Stomach (tissue), 9 donors: Measurements from ENCODE around the gene CCDC149. TPM values are rescaled to one million over a fixed set of nuclear protein-coding genes. Genes with fewer than 3 reads are reported as not detected.

Experiments
- DNase-seq, 2 donors: peaks; one replicate each; pipeline versions ENCODE4 v3.0.0 to v3.0.0-alpha.2; 2013 to 2019
- H3K27ac ChIP-seq, 5 donors: fragments of 200-600 bp in 4 of 5; sonication (generic) in 4 of 5; one replicate each; pipeline ENCODE4 v1.5.1; 2013 to 2019; ENCODE audit warnings: mild to moderate bottlenecking in 1 of 5, moderate library complexity in 1 of 5
- H3K27me3 ChIP-seq, 3 donors: fragments of 200-600 bp; sonication (generic); one replicate each; pipeline ENCODE4 v1.5.1; 2017 to 2019; ENCODE audit warnings: mixed run types in 1 of 3
- H3K36me3 ChIP-seq, 4 donors: fragments of 200-600 bp; sonication (generic); 1 replicate in 3 of 4; 2 replicates in 1 of 4; pipeline ENCODE4 v1.5.1; 2016 to 2019
- H3K4me1 ChIP-seq, 4 donors: fragments of 200-600 bp; sonication (generic); one replicate each; pipeline ENCODE4 v1.5.1; 2016 to 2019
- H3K4me3 ChIP-seq, 4 donors: fragments of 200-600 bp; sonication (generic) in 3 of 4; one replicate each; pipeline ENCODE4 v1.5.1; 2016 to 2019; ENCODE audit warnings: mild to moderate bottlenecking in 1 of 4
- H3K9me3 ChIP-seq, 4 donors: fragments of 200-600 bp; sonication (generic); one replicate each; pipeline ENCODE4 v1.5.1; 2016 to 2019
- EP300 ChIP-seq: sonication (generic); formaldehyde crosslinking; IDR thresholded peaks from one replicate; pipeline ENCODE4 v1.6.1; 2017; ENCODE audit warnings: antibody characterized with exemption
- POLR2A ChIP-seq, 4 donors: fragments of 450-650 bp; IDR thresholded peaks; one replicate each; pipeline ENCODE4 v1.6.1; 2016; ENCODE audit warnings: antibody characterized with exemption in 4 of 4, control low read depth in 2 of 4, mild to moderate bottlenecking in 1 of 4, moderate library complexity in 1 of 4
- POLR2AphosphoS5 ChIP-seq, 3 donors: sonication (generic); formaldehyde crosslinking; IDR thresholded peaks; one replicate each; pipeline ENCODE4 v1.6.1; 2016; ENCODE audit warnings: antibody characterized with exemption in 3 of 3
- WGBS, 5 donors: extraction: QIAGEN DNeasy Blood & Tissue Kit in 3 of 5; methylation state at CpG; one replicate each; pipeline versions ENCODE4 v1.1.5 to v1.1.7; 2013 to 2018; 5-methylcytosine and 5-hydroxymethylcytosine counted together
- intact Hi-C: fragments of 100-400 bp; cut with DNase I; formaldehyde crosslinking; loops from one replicate; pipeline ENCODE4 v1.15.1; 2023; ENCODE audit warnings: low total_unique reads
- polyA plus RNA-seq, 3 donors: library from polyadenylated mRNA; stranded (reverse); fragments of 200-250 nt; gene quantifications; one replicate each; pipeline ENCODE4 v1.2.3, GENCODE V29; 2013
- total RNA-seq, 5 donors: library from RNA; depleted of rRNA; stranded (reverse); fragments of >200 nt; gene quantifications; one replicate each; pipeline versions ENCODE4 v1.1.0 to v1.2.3, GENCODE V29; 2014 to 2016
- TF ChIP-seq, protein P1 (sequence below), 7 experiments: fragments of 450-650 bp in 4 of 7; fragments of 200-600 bp in 3 of 7; sonication (generic) in 3 of 7; IDR thresholded peaks; one replicate each; pipeline ENCODE4 v1.5.1; 2016 to 2019; ENCODE audit warnings: antibody characterized with exemption in 7 of 7, control low read depth in 2 of 7, mild to moderate bottlenecking in 1 of 7
- donor health status: healthy with polysubstance abuse.
- donor health status: Bipolar disorder and iron deficiency.
- donor health status: healthy.

Gene CCDC149
- total and polyA plus RNA-seq, 8 donors = 7.0 to 70.6 (median 16.9) TPM

DNA sequence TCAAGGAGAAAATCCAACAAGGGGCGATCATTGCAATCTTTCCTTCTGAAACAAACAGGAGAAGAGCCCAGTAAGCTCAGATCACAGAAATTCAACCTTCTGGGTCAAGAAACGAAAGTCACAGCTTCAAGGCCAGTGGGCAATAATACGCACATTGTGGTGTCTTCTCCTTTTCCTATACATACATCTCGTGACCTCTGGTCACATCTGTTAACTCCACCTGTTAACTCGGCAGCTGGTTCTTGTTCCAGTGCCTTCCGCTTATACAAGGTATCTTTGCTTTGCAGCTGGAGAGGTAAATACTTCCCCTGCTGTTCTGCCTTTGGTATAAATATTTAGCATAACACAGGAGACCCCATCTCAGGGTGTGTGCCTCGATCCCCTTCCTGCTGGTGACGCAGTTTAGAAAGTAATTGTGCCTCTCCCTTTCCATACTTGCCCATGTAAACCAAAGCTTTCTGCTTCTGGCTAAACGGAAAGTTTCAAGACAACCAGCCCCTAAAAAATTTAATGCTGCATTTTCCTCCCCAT is 45.0 kb downstream of the CCDC149 start:
- 87 to 90% (median 89%) methylated on average over 9 of the region's 9 CpGs for WGBS, 5 donors

DNA sequence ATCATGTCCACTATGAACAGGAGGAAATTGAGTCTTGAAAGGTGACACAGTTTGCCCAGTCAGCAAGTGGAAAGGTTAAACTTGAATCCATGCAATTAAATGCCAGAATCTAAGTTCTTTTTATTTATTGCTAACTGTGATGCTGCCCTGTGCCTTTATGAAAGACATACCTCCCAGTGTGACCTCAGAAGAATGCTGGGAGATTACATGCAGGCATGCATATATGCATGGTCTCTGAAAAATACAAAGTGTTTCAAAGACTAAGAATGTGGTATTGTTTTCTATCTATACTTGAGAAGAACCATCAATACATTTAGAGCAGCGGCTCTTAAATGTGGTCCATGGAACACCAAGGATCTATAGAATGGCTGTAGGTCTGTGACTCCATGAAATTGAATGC is 45.6 kb downstream of the CCDC149 start:
- intact Hi-C loops = no loop called here
- WGBS, 5 donors = 92 to 100% (median 96%) methylated on average over 1 of the region's 1 CpG
- Histone ChIP-seq H3K36me3 (peaks cover 0 to 89% (median 74%) of the 10 kb centered on the region in 4 donors), H3K4me3 (no peak overlapping the region), H3K27me3 (no peaks in the 10 kb centered on the region), H3K9me3 (peaks cover 9 to 27% (median 20%) of the 10 kb centered on the region in 4 donors), H3K27ac (no peak overlapping the region), H3K4me1 (no peaks in the 10 kb centered on the region)
- DNase-seq = no peak
- TF ChIP-seq, protein P1, sequence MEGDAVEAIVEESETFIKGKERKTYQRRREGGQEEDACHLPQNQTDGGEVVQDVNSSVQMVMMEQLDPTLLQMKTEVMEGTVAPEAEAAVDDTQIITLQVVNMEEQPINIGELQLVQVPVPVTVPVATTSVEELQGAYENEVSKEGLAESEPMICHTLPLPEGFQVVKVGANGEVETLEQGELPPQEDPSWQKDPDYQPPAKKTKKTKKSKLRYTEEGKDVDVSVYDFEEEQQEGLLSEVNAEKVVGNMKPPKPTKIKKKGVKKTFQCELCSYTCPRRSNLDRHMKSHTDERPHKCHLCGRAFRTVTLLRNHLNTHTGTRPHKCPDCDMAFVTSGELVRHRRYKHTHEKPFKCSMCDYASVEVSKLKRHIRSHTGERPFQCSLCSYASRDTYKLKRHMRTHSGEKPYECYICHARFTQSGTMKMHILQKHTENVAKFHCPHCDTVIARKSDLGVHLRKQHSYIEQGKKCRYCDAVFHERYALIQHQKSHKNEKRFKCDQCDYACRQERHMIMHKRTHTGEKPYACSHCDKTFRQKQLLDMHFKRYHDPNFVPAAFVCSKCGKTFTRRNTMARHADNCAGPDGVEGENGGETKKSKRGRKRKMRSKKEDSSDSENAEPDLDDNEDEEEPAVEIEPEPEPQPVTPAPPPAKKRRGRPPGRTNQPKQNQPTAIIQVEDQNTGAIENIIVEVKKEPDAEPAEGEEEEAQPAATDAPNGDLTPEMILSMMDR (IDR thresholded peaks at IDR 0.05) = no peak
- TF ChIP-seq EP300 (no peak), POLR2AphosphoS5 (IDR thresholded peaks at IDR 0.05) (no peak), POLR2A (IDR thresholded peaks at IDR 0.05) (no peak)

More for the DNA sequence above, 45.0 kb downstream of the CCDC149 start:
- H3K36me3 ChIP-seq = peaks cover 0 to 93% (median 79%) of the 10 kb centered on the region in 4 donors
- TF ChIP-seq, protein P1 (IDR thresholded peaks at IDR 0.05) = no peak
- TF ChIP-seq POLR2AphosphoS5 (IDR thresholded peaks at IDR 0.05) (no peak), POLR2A (IDR thresholded peaks at IDR 0.05) (no peak), EP300 (no peak)
- no peaks in the 10 kb centered on the region for H3K27me3 ChIP-seq
- H3K9me3 ChIP-seq = peaks cover 9 to 27% (median 20%) of the 10 kb centered on the region in 4 donors
- no peak overlapping the region for H3K27ac ChIP-seq
- no peaks in the 10 kb centered on the region for H3K4me1 ChIP-seq
- DNase-seq = no peak
- no peak overlapping the region for H3K4me3 ChIP-seq
- intact Hi-C loops = no loop called here

- Histone ChIP-seq H3K27me3 (no peaks in the 10 kb centered on the region), H3K4me1 (no peaks in the 10 kb centered on the region), H3K9me3 (peaks cover 9 to 27% (median 20%) of the 10 kb centered on the region in 4 donors), H3K4me3 (no peak overlapping the region), H3K27ac (no peak overlapping the region), H3K36me3 (peaks cover 0 to 75% (median 62%) of the 10 kb centered on the region in 4 donors)
- DNase-seq = no peak
- WGBS, 5 donors = 78 to 90% (median 86%) methylated on average over 4 of the region's 4 CpGs
- intact Hi-C loops = no loop called here
- TF ChIP-seq, protein P1 (IDR thresholded peaks at IDR 0.05) = no peak
- no peak for TF ChIP-seq EP300
These were observed 47.4 kb downstream of the CCDC149 start for GRCh38 chr4:24865401-24865800.

DNA sequence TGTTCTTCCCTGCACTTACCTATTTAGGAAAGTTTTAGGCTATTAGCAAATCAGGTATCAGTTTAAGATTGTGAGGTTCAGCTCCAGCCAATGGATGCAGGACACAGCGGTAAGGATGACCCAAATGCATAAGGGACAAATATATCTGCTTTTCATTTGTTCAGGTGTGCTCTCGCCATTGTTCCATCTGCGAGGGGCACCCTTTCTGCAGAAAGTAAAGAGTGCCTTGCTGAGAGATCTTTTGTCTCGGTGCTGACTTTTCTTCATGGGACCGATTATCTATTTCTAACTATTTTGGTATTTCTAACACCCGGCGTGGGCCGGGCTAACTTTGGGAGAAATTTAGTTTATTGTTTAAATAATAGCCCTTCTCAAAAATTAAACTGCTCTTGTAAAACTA is 49.0 kb downstream of the CCDC149 start:
- peaks cover 0 to 59% (median 47%) of the 10 kb centered on the region in 4 donors for H3K36me3 ChIP-seq
- DNase-seq = no peak
- H3K27ac ChIP-seq = no peak overlapping the region
- WGBS, 5 donors = 96 to 98% (median 97%) methylated on average over 8 of the region's 8 CpGs
- no peak for TF ChIP-seq POLR2AphosphoS5 (IDR thresholded peaks at IDR 0.05)
- no peak overlapping the region for H3K4me3 ChIP-seq
- H3K4me1 ChIP-seq = peaks cover 0 to 4% (median 2%) of the 10 kb centered on the region in 4 donors
- intact Hi-C loops = no loop called here
- no peaks in the 10 kb centered on the region for H3K27me3 ChIP-seq
- H3K9me3 ChIP-seq = peaks cover 9 to 27% (median 20%) of the 10 kb centered on the region in 4 donors

- Histone ChIP-seq H3K36me3 (peaks cover 0 to 43% (median 32%) of the 10 kb centered on the region in 4 donors), H3K27me3 (no peaks in the 10 kb centered on the region), H3K9me3 (peaks cover 9 to 27% (median 20%) of the 10 kb centered on the region in 4 donors), H3K27ac (no peak overlapping the region), H3K4me1 (peaks cover 0 to 18% (median 9%) of the 10 kb centered on the region in 4 donors), H3K4me3 (no peak overlapping the region)
- DNase-seq = no peak
- TF ChIP-seq, protein P1 (IDR thresholded peaks at IDR 0.05) = no peak
- TF ChIP-seq EP300 (no peak), POLR2AphosphoS5 (IDR thresholded peaks at IDR 0.05) (no peak)
- intact Hi-C loops = no loop called here
- WGBS, 5 donors = 90 to 94% (median 94%) methylated on average over 8 of the region's 8 CpGs
These were observed 50.6 kb downstream of the CCDC149 start for GRCh38 chr4:24862073-24862751.
